Measurements from ENCODE around the gene CACNA2D3.

- TF ChIP-seq CTCF (conservative IDR thresholded peaks at IDR 0.05; ENCODE audit: low read depth, low read length), result no peak
- no peak for TF ChIP-seq EZH2 (IDR thresholded peaks at IDR 0.05; ENCODE audit: low read length, unreplicated experiment)
Measured at GRCh38 chr3:54954521-54954920, 832.2 kb downstream of the CACNA2D3 start.
